Testis (tissue), 3 donors: ENCODE data around the gene OTOA. TPM values are rescaled to one million over a fixed set of nuclear protein-coding genes. Genes with fewer than 3 reads are reported as not detected.
"Not testable (repeated sequence)": the region's sequence is repeated elsewhere in the genome, so short reads cannot be mapped to it uniquely, and the experiment has no call there.

Experiments
- DNase-seq: peaks from one replicate; pipeline ENCODE4 v3.0.0-alpha.2; 2019
- H3K27ac ChIP-seq, 2 donors: fragments of 200-600 bp; sonication (generic); one replicate each; pipeline ENCODE4 v1.5.1; 2019
- H3K27me3 ChIP-seq: fragments of 200-600 bp; sonication (generic); one replicate; pipeline ENCODE4 v1.5.1; 2019
- H3K36me3 ChIP-seq: fragments of 200-600 bp; sonication (generic); one replicate; pipeline ENCODE4 v1.5.1; 2017; ENCODE audit warnings: low read depth; ENCODE audit errors: missing control alignments
- H3K4me1 ChIP-seq: fragments of 200-600 bp; sonication (generic); one replicate; pipeline ENCODE4 v1.5.1; 2019
- H3K4me3 ChIP-seq, 2 donors: fragments of 200-600 bp; sonication (generic); one replicate each; pipeline ENCODE4 v1.5.1; 2017 to 2019
- H3K9me3 ChIP-seq: fragments of 200-600 bp; sonication (generic); one replicate; pipeline ENCODE4 v1.5.1; 2017
- POLR2A ChIP-seq: fragments of 450-650 bp; IDR thresholded peaks from one replicate; pipeline ENCODE4 v1.6.1; 2017; ENCODE audit warnings: antibody characterized with exemption, mild to moderate bottlenecking, moderate library complexity
- WGBS, 2 donors: methylation state at CpG; one replicate each; pipeline ENCODE4 v1.1.5; 2018; 5-methylcytosine and 5-hydroxymethylcytosine counted together
- intact Hi-C: fragments of 100-400 bp; cut with DNase I; formaldehyde crosslinking; loops from one replicate; pipeline ENCODE4 v1.15.1; 2023; ENCODE audit warnings: low total_unique reads
- polyA plus RNA-seq: library from polyadenylated mRNA; stranded (reverse); fragments of 350-450 nt; fragmentation: Illumina TruSeq; extraction: RNeasy Lipid Tissue Mini Kit (QIAGEN cat#74804); gene quantifications from one replicate; pipeline ENCODE4 v1.2.3, GENCODE V29; 2014; ENCODE audit warnings: low read depth, low replicate concordance; ENCODE audit not compliant: insufficient read depth
- total RNA-seq, 2 donors: library from RNA; depleted of rRNA; stranded (reverse); fragments of >200 nt; gene quantifications; one replicate each; pipeline ENCODE4 v1.2.3, GENCODE V29; 2016
- TF ChIP-seq, protein P1 (sequence below), 3 experiments: fragments of 450-650 bp in 2 of 3; fragments of 200-600 bp in 1 of 3; sonication (generic) in 1 of 3; IDR thresholded peaks; one replicate each; pipeline ENCODE4 v1.5.1; 2016 to 2019; ENCODE audit warnings: antibody characterized with exemption in 3 of 3, mild to moderate bottlenecking in 2 of 3, moderate library complexity in 1 of 3

OTOA gene
- total and polyA plus RNA-seq, 3 donors from 2014 or later = 6.5 to 19.7 (median 11.2) TPM

DNA sequence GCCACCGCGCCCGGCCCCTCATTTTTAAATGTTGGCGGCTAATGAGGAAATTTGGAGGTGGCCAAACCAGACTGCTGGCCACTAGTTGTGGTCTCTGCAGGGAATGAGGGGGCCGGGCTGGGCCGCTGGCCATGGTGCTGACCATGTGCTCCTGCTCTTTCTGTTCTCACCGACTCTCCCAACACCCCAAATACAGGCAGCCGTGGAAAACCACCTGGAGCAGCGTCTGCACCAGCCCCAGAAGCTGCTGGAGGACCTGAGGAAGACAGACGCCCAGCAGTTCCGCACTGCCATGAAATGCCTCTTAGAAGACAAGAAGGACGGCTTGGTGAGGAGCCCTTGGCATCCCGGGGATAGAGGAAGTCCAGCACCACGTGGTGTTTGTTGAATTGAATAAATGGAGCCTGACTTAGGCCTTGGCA is 21.3 kb downstream of the OTOA start:
- TF ChIP-seq POLR2A = no peak
- TF ChIP-seq, protein P1, sequence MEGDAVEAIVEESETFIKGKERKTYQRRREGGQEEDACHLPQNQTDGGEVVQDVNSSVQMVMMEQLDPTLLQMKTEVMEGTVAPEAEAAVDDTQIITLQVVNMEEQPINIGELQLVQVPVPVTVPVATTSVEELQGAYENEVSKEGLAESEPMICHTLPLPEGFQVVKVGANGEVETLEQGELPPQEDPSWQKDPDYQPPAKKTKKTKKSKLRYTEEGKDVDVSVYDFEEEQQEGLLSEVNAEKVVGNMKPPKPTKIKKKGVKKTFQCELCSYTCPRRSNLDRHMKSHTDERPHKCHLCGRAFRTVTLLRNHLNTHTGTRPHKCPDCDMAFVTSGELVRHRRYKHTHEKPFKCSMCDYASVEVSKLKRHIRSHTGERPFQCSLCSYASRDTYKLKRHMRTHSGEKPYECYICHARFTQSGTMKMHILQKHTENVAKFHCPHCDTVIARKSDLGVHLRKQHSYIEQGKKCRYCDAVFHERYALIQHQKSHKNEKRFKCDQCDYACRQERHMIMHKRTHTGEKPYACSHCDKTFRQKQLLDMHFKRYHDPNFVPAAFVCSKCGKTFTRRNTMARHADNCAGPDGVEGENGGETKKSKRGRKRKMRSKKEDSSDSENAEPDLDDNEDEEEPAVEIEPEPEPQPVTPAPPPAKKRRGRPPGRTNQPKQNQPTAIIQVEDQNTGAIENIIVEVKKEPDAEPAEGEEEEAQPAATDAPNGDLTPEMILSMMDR (IDR thresholded peaks at IDR 0.05) = no peak
- H3K27ac ChIP-seq = no peak overlapping the region
- DNase-seq = no peak
- H3K9me3 ChIP-seq = no peaks in the 10 kb centered on the region
- intact Hi-C loops = no loop called here
- no peak overlapping the region for H3K4me3 ChIP-seq
- no peaks in the 10 kb centered on the region for H3K36me3 ChIP-seq
- no peaks in the 10 kb centered on the region for H3K27me3 ChIP-seq
- no peaks in the 10 kb centered on the region for H3K4me1 ChIP-seq
- WGBS, 2 donors = 20 to 40% methylated on average over 5 to 14 of the region's 14 CpGs

DNA sequence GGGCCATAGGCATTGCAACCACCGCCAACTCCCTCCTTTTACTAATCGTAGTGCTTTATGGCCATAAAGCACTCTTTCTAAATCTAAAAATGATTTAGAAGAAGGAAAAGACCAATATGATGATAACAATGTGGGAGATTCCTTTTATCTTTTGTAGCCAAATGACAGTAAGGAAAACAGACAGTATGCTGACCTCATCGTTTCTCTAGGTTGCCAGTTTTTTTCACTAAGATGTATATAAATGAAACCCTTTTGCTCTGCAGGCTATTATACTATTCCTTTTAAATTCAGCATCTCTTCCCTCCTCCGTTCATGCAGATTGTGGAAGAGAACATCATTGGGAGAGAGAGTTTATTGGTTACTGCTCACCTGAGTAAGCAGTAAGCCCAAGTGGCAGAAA is 25.3 kb downstream of the OTOA start:
- no peaks in the 10 kb centered on the region for H3K27me3 ChIP-seq
- no peak for DNase-seq
- no peaks in the 10 kb centered on the region for H3K4me1 ChIP-seq
- H3K4me3 ChIP-seq = no peak overlapping the region
- no peak for TF ChIP-seq POLR2A
- TF ChIP-seq, protein P1 (IDR thresholded peaks at IDR 0.05) = no peak
- WGBS, 2 donors = 69 to 72% methylated on average over 4 of the region's 4 CpGs
- no peaks in the 10 kb centered on the region for H3K36me3 ChIP-seq
- no peak overlapping the region for H3K27ac ChIP-seq
- intact Hi-C loops = no loop called here
- H3K9me3 ChIP-seq = no peaks in the 10 kb centered on the region

DNA sequence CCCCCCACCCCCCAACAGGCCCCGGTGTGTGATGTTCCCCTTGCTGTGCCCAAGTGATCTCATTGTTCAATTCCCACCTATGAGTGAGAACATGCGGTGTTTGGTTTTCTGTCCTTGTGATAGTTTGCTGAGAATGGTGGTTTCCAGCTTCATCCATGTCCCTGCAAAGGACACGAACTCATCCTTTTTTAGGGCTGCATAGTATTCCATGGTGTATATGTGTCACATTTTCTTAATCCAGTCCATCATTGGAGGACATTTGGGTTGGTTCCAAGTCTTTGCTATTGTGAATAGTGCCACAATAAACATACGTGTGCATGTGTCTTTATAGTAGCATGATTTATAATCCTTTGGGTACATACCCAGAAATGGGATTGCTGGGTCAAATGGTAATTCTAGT is 27.2 kb downstream of the OTOA start:
- WGBS, 2 donors = 86 to 93% methylated on average over 4 of the region's 4 CpGs
- H3K4me1 ChIP-seq, H3K4me3 ChIP-seq, DNase-seq, H3K9me3 ChIP-seq, intact Hi-C loops, H3K27ac ChIP-seq, H3K36me3 ChIP-seq, H3K27me3 ChIP-seq: not testable (repeated sequence)

DNA sequence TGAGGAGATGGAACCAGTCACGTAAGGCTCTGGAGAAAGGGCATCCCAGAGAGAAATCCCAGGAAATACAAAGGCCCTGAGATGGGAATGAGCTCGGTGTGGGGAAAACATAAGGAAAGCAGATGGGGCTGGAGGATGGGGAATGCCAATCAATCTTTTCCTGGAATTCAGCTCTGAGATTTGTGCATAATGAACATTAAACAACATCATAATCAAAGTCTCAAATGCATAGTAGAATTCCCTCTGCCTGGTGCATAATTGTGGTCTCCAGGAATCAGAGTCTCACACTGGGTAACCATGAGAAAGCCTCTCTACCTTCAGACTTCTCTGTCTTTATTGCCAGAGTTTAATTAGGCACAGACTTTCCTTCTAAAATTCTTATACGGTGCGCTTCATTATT is 30.8 kb downstream of the OTOA start:
- no peak for DNase-seq
- intact Hi-C loops = no loop called here
- Histone ChIP-seq H3K4me1 (no peaks in the 10 kb centered on the region), H3K27ac (no peak overlapping the region), H3K9me3 (no peaks in the 10 kb centered on the region), H3K4me3 (no peak overlapping the region), H3K27me3 (no peaks in the 10 kb centered on the region), H3K36me3 (no peaks in the 10 kb centered on the region)
- no peak for TF ChIP-seq POLR2A
- TF ChIP-seq, protein P1 (IDR thresholded peaks at IDR 0.05) = no peak
- WGBS, 2 donors = 89 to 90% methylated on average over 4 of the region's 4 CpGs

DNA sequence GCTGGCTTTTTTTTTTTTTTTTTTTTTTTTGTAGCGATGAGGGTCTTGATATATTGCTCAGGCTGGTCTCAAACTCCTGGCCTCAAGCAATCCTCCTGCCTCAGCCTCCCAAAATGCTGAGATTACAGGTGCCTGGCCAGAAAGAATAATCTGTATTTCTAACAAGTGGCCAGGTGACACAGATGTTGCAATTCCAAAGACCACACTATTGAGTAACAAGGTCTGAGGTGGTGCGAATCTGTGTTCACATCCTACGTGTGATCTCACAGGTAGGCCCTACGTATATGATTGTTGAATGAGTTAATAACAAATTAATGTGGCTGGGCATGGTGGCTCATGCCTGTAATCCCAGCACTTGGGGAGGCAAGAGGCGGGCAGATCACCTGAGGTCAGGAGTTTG is 33.3 kb downstream of the OTOA start:
- Histone ChIP-seq H3K9me3 (no peaks in the 10 kb centered on the region), H3K27me3 (no peaks in the 10 kb centered on the region), H3K36me3 (no peaks in the 10 kb centered on the region), H3K4me3 (no peak overlapping the region), H3K4me1 (no peaks in the 10 kb centered on the region), H3K27ac (no peak overlapping the region)
- intact Hi-C loops = no loop called here
- TF ChIP-seq POLR2A = no peak
- TF ChIP-seq, protein P1 (IDR thresholded peaks at IDR 0.05) = no peak
- 95 to 96% methylated on average over 5 of the region's 5 CpGs for WGBS, 2 donors
- no peak for DNase-seq
